HFFc6 (cell line): ENCODE data around the gene GPR135. TPM values are rescaled to one million over a fixed set of nuclear protein-coding genes. Genes with fewer than 3 reads are reported as not detected.

Experiments
- DNase-seq: peaks from one replicate; pipeline ENCODE4 v3.0.0-alpha.2; 2018
- H3K27ac Mint-ChIP-seq: 2 replicates; pipeline ENCODE4 v1.8.0; 2020; ENCODE audit warnings: mild to moderate bottlenecking, mixed read lengths
- H3K27me3 Mint-ChIP-seq: 2 replicates; pipeline ENCODE4 v1.8.0; 2021; ENCODE audit warnings: mild to moderate bottlenecking, moderate library complexity, mixed read lengths; ENCODE audit not compliant: insufficient read depth
- H3K36me3 Mint-ChIP-seq: 2 replicates; pipeline ENCODE4 v1.8.0; 2021; ENCODE audit warnings: low read depth, mixed read lengths
- H3K4me1 Mint-ChIP-seq: 2 replicates; pipeline ENCODE4 v1.8.0; 2020; ENCODE audit warnings: low read depth, mixed read lengths
- H3K4me3 Mint-ChIP-seq: 2 replicates; pipeline ENCODE4 v1.8.0; 2020; ENCODE audit warnings: mild to moderate bottlenecking, moderate library complexity, mixed read lengths
- H3K9me3 Mint-ChIP-seq: 2 replicates; pipeline ENCODE4 v1.8.0; 2020; ENCODE audit warnings: mild to moderate bottlenecking, mixed read lengths
- total RNA-seq, 6 experiments: library from RNA; stranded (reverse); fragmentation: NEBNext Ultra II Directional; extraction: Animal tissue kit (Norgen Biotek cat#: 25700); gene quantifications; 2 replicates in 1 of 6; 3 replicates in 5 of 6; pipeline ENCODE4 v1.2.3, GENCODE V29; 2021
- TF ChIP-seq, protein P1 (sequence below): fragments of 200-600 bp; sonication (generic); IDR thresholded peaks from 2 replicates; pipeline ENCODE4 v1.5.0; 2021; ENCODE audit warnings: antibody characterized with exemption, mild to moderate bottlenecking

The GPR135 gene
- total RNA-seq, 6 experiments from 2014 or later = 1.7 to 2.7 (median 2.1) TPM

DNA sequence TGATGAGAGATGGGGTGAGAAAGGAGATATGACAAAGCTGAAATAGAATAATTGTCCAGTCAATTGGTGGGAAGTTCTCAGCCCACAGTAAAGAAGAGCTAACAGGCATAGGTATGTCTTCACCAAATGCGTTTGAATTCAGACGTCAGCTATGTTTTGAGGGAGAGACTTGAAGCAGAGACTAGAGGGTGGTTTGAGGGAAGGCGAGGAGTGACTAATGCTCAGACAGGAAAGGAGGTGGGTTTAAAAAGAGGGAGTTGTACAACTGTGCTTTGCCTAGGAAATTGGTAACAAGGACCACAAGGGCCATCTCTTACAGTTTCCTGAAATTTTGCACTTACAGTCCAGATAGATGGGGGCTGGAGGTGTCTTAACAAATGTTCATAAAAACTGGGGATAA, 25.6 kb upstream of the GPR135 start:
- Mint-ChIP-seq H3K27me3 (no peaks in the 10 kb centered on the region), H3K27ac (no peak overlapping the region; the same call in 1 of the 2 replicates), H3K4me1 (peaks cover 38% of the 10 kb centered on the region), H3K4me3 (no peak overlapping the region), H3K9me3 (no peaks in the 10 kb centered on the region), H3K36me3 (peaks cover 57% of the 10 kb centered on the region)
- DNase-seq = no peak
- TF ChIP-seq, protein P1, sequence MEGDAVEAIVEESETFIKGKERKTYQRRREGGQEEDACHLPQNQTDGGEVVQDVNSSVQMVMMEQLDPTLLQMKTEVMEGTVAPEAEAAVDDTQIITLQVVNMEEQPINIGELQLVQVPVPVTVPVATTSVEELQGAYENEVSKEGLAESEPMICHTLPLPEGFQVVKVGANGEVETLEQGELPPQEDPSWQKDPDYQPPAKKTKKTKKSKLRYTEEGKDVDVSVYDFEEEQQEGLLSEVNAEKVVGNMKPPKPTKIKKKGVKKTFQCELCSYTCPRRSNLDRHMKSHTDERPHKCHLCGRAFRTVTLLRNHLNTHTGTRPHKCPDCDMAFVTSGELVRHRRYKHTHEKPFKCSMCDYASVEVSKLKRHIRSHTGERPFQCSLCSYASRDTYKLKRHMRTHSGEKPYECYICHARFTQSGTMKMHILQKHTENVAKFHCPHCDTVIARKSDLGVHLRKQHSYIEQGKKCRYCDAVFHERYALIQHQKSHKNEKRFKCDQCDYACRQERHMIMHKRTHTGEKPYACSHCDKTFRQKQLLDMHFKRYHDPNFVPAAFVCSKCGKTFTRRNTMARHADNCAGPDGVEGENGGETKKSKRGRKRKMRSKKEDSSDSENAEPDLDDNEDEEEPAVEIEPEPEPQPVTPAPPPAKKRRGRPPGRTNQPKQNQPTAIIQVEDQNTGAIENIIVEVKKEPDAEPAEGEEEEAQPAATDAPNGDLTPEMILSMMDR = no peak

DNA sequence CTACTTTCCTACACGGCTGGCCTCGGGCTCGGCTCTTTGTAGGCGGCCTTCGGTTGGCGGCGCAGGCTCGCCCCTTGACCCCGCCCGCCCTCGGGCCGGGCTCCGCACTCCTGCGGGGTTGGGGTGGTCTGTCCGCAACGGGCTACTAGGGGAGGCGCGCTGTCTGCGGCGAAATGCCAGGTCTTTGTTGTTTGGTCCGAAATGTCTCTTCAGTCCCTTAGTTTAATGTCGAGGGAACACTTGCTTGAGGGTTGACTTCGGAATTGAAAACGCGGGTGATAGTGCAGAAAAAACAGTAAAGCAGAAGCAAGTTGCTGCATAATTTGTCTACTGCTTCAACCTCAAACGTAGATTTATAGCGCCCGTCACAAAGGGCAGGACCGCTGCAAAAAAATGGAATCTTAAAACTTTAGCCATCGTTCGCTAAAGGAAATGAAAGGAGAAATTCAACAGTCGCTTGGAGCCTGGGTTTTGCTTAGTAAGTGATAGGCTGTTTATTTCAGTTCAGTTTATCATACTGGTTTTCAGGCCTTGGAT, 19.5 kb upstream of the GPR135 start:
- H3K4me1 Mint-ChIP-seq = peaks cover 66% of the 10 kb centered on the region
- TF ChIP-seq, protein P1 = no peak
- peak; percentile 28 for DNase-seq

DNA sequence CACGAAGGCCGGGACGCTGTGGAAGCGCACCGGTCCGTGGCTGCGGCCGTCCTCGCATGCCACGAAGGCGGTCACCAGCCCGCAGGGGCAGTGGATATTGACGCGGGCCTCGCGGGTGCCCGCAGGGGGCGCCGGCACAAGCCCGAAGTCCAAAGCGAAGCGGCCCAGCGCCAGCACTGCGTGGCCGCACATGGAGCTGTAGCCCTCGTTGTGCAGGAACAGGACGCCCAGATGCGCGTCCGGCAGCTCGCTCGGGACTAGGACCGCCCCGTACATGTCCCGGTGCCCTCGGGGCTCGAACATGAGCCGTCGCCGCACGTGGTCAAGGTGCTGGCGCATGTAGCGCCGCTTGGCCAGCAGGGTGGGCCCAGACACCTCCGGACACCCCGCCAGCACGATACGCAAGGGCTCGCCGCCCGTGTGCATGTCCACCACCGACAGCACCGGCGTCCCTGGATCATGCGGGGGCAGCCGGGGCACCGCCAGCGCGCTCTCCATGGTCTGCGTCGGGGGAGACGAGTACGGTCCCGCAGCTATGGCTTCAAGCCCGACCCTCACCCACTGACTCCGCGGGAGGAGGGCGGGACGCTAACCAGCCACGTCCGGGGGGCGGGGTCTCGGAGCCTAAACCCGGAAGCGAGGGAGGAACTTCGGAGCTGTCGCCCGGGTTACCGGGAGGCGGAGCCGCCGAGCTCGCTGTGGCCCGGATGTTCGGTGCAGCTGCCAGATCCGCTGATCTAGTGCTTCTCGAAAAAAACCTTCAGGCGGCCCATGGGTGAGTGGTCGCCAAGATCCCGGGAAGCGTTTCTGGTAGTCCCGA, 18.8 kb upstream of the GPR135 start, which contains the start of the genes JKAMP and L3HYPDH:
TSS of gene JKAMP (plus strand) at position 699 of the 820 bp plus-strand sequence. CDS start at position 772, 73 bp downstream.
TSS of gene L3HYPDH (minus strand) at position 590 of the 820 bp plus-strand sequence. CDS start at position 498, 92 bp downstream.
- Mint-ChIP-seq H3K36me3 (peaks cover 31% of the 10 kb centered on the region), H3K4me3 (peak within 1 kb of the TSS; percentile 98), H3K27me3 (peaks cover 1% of the 10 kb centered on the region; the same call in 1 of the 2 replicates), H3K27ac (peak within 1 kb of the TSS; percentile 99), H3K4me1 (peaks cover 67% of the 10 kb centered on the region), H3K9me3 (no peaks in the 10 kb centered on the region)
- DNase-seq = peak; percentile 93
- TF ChIP-seq, protein P1 = peak; percentile 81

More for the DNA sequence above, 19.5 kb upstream of the GPR135 start:
- Mint-ChIP-seq H3K27ac (peak overlapping the region; percentile 99), H3K9me3 (no peaks in the 10 kb centered on the region), H3K4me3 (peak overlapping the region; percentile 98), H3K27me3 (no peaks in the 10 kb centered on the region), H3K36me3 (peaks cover 35% of the 10 kb centered on the region)

DNA sequence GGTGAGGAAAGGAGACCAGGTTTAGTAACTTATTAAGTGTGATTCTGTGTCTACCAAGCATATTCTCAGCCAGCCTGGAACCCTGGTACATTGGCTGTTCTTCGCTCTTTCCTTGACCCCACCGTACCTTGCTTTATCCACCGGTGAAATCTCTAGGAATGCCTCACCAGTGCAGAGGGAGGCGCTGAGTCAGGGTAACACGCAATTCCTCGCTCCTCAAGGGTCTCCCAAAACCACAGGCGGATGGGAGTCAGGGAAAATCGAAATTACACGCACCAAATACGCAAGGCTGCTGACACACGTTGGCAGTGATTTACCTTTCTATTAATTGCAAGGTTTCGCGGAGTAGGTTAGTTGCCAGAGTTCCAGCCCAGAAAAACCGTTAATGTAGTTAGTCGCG, 18.2 kb upstream of the GPR135 start:
- TF ChIP-seq, protein P1 = no peak
- Mint-ChIP-seq H3K27me3 (peaks cover 2% of the 10 kb centered on the region; the same call in 1 of the 2 replicates), H3K4me1 (peaks cover 62% of the 10 kb centered on the region), H3K4me3 (peak overlapping the region; percentile 98), H3K9me3 (no peaks in the 10 kb centered on the region), H3K36me3 (peaks cover 31% of the 10 kb centered on the region), H3K27ac (peak overlapping the region; percentile 99)
- DNase-seq = peak; percentile 47

DNA sequence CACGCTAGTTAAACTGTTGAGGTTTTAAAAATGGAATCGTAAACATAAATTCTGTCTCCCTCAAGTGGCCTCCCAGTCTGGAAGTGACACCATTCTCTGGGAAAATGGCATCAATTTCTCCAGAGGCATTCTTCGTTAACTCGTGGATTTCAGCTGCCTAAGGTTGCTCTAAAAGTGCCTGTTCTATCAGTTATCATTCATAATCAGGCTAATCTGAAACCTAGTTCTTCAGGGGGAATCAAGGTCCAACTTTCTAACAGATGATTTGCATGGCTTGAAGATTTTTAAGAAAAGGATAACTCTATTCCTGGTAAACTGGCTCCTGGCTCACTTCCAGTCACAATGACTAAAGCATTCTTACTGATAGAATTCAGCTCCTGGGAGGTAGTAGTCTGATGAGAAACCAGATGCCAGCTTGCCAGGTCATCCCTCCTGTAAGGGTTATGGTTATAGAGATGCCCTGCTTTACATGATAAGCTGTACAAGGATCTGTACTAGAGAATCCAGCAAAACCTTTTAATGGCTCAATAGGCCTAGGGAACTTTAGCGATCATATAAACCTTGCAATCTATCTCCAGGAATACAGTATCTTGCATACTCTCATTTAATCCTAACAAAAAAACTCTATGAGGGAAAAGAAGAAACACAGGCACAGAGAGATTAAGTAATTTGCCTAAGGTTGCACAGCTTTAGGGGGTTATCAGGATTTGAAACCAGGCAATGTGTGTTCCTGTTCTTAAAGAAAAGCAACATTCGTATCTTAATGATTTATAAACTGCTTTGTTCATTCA, 17.6 kb upstream of the GPR135 start:
- peak overlapping the region; percentile 98 for H3K4me3 Mint-ChIP-seq
- H3K9me3 Mint-ChIP-seq = no peaks in the 10 kb centered on the region
- TF ChIP-seq, protein P1 = peak; percentile 14; the same call in 1 of the 2 replicates
- H3K27ac Mint-ChIP-seq = peak overlapping the region; percentile 99
- H3K4me1 Mint-ChIP-seq = peaks cover 58% of the 10 kb centered on the region
- H3K36me3 Mint-ChIP-seq = peaks cover 28% of the 10 kb centered on the region
- peak; percentile 95 for DNase-seq
- H3K27me3 Mint-ChIP-seq = peaks cover 2% of the 10 kb centered on the region; the same call in 1 of the 2 replicates
